Measurements from ENCODE around the gene PLD4. TPM values are rescaled to one million over a fixed set of nuclear protein-coding genes. Genes with fewer than 3 reads are reported as not detected.

PLD4 gene
- total RNA-seq, 4 donors from 2014 or later = 1.7 to 4.1 TPM; not detected in 2

DNA sequence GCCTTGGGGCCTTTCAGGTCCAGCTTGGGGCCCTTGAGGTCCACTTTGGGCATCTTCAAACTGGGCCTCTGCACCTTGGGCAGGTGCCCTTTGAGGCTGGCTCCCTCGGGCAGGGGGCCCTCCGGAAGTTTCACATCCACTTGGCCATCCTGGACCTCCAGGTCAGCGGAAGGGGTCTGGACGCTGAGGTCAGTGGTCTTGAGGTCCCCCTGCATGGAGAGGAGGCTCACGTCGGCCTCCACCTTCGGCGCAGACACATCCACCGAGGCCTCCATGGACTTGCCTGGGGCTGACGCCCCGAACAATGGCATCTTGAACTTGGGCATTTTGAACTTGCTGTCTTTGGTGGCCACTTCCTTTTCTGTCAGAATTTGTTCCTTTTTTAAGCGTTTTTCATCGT is 28.4 kb downstream of the PLD4 start:
- H3K4me1 ChIP-seq = no peaks in the 10 kb centered on the region

DNA sequence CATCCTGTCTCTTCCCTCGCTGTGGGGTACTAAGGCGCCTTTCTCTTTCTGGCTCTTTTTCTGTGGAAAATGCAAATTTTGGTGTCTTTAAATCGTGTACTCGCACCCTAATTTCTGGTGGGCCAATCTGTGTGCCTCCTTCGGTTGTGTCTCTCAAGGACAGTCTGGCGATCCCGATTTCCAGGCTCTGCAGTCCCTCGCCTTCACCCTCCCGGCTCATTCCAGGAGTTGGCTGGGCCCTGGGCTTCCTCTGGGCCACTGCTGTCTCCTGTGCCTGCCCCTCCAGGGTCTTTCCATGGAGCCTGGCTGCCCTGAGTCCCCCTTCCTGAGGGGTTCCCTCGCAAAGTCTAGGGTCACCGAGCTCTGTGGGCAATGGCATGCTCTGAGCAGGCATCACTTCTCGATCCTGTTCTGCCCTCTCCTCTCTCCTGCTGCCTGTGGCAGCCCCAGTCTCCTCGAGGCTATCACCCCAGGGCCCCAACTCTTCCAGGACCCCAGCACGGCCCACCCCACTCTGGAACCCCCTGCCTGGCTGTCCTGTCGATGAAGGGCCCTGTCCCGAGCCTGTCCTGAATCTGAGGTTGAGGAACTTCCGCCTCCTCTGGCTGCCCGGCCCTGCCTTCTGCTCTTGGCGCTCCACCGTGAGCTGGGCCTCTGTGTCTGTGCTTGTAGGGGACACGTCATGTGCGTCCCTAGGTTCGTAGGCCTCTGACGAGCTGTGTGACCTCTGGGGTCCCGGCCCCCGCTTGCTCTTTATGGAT is 29.4 kb downstream of the PLD4 start:
- H3K4me1 ChIP-seq = no peaks in the 10 kb centered on the region
- H3K36me3 ChIP-seq = no peaks in the 10 kb centered on the region
- no peaks in the 10 kb centered on the region for H3K9me3 ChIP-seq
- H3K4me3 ChIP-seq = no peak overlapping the region
- no peak overlapping the region for H3K27ac ChIP-seq
- DNase-seq = no peak
- TF ChIP-seq, protein P1, sequence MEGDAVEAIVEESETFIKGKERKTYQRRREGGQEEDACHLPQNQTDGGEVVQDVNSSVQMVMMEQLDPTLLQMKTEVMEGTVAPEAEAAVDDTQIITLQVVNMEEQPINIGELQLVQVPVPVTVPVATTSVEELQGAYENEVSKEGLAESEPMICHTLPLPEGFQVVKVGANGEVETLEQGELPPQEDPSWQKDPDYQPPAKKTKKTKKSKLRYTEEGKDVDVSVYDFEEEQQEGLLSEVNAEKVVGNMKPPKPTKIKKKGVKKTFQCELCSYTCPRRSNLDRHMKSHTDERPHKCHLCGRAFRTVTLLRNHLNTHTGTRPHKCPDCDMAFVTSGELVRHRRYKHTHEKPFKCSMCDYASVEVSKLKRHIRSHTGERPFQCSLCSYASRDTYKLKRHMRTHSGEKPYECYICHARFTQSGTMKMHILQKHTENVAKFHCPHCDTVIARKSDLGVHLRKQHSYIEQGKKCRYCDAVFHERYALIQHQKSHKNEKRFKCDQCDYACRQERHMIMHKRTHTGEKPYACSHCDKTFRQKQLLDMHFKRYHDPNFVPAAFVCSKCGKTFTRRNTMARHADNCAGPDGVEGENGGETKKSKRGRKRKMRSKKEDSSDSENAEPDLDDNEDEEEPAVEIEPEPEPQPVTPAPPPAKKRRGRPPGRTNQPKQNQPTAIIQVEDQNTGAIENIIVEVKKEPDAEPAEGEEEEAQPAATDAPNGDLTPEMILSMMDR (IDR thresholded peaks at IDR 0.05) = no peak
- no peak for TF ChIP-seq POLR2A (IDR thresholded peaks at IDR 0.05)
- H3K27me3 ChIP-seq = no peaks in the 10 kb centered on the region

More for the DNA sequence above, 28.4 kb downstream of the PLD4 start:
- H3K4me3 ChIP-seq = no peak overlapping the region
- DNase-seq = no peak
- H3K27me3 ChIP-seq = no peaks in the 10 kb centered on the region
- H3K9me3 ChIP-seq = no peaks in the 10 kb centered on the region
- TF ChIP-seq POLR2A (IDR thresholded peaks at IDR 0.05) = no peak
- TF ChIP-seq, protein P1 (IDR thresholded peaks at IDR 0.05) = no peak
- H3K27ac ChIP-seq = no peak overlapping the region
- no peaks in the 10 kb centered on the region for H3K36me3 ChIP-seq

DNA sequence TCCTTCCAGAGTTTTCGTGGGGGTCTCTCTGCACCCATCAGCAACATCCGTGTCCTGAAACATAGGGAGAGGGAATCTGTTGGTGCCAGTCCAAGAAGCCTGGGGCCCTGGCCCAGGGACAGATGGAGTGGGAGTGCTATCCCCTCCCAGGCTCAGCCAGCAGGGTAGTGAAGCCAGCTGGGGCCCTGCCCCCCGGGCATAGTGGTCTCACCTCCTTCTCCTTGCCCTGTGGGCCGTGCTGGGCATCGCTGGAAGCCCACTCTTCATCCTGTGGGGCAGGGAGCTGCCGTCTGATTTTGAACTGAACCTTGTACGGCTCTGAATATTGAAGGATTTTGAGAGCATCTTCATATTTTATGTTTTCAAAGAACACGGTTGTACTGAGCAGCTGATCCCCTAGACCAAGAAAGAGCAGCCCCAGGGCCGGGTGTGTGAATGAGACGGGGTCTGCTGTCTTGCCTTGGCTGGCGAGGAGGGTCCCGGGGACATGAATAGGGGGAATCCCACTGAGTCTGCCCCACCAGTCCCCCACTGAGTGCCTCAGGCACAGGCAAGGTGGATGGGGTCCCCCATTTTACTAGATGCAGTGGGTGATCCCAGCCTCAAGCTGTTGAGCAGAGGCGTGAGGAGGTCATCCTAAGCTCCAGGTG is 30.2 kb downstream of the PLD4 start:
- no peaks in the 10 kb centered on the region for H3K27me3 ChIP-seq
- TF ChIP-seq, protein P1 (IDR thresholded peaks at IDR 0.05) = no peak
- no peak for TF ChIP-seq POLR2A (IDR thresholded peaks at IDR 0.05)

DNA sequence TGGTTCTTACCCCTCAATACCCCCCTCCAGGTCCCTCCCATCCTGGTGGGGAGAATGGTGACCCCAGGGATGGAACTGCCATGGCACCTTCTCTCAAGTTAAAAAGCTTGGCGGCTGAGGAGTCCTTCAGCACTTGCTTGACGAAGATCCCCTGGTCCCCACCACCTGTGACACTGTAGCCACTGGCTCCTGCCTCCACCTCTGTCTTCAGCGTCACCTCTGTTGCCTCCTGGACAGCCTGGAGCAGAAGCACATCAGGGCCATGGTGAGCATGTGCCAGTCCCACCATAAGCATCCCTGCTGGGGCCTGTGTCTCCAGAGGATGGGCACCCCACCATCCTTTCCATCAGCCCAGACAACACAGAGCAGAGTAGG is 30.7 kb downstream of the PLD4 start:
- H3K36me3 ChIP-seq = no peaks in the 10 kb centered on the region
- DNase-seq = no peak
- no peak overlapping the region for H3K4me3 ChIP-seq
- no peaks in the 10 kb centered on the region for H3K27me3 ChIP-seq
- H3K4me1 ChIP-seq = no peaks in the 10 kb centered on the region
- no peak overlapping the region for H3K27ac ChIP-seq
- no peaks in the 10 kb centered on the region for H3K9me3 ChIP-seq
- TF ChIP-seq, protein P1 (IDR thresholded peaks at IDR 0.05) = no peak

More for the DNA sequence above, 30.2 kb downstream of the PLD4 start:
- no peaks in the 10 kb centered on the region for H3K9me3 ChIP-seq
- no peak for DNase-seq
- H3K4me3 ChIP-seq = no peak overlapping the region
- no peak overlapping the region for H3K27ac ChIP-seq
- no peaks in the 10 kb centered on the region for H3K36me3 ChIP-seq
- H3K4me1 ChIP-seq = no peaks in the 10 kb centered on the region

DNA sequence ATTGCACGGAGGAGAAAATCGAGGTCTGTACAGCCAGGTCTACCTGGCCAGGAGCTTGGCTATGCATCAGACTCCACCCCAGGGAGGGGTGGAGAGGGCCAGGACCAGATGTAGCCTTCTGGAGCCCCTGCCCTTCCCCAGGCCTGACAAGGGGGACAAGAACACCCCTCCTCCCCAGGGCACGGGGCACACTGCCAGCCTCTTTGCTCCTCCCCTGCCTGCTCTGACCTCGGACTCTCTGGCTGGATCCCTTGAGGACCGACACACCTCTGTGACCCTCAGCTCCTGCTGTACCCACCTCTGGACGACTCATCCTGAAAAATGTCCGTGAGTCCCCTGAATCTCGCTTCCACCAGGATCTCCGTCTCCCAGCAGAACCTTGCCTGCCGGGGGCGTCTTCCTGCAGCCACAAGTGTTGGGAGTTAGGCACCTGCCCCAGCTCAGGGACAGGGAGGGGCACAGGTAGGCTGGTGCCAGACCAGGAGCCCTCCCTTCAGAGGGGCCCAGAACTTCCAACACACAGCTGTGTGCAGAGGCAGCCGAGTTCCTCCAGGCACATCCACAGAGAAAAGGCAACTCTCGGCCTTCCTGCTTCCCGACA is 31.7 kb downstream of the PLD4 start:
- Histone ChIP-seq H3K27ac (no peak overlapping the region), H3K9me3 (no peaks in the 10 kb centered on the region), H3K36me3 (no peaks in the 10 kb centered on the region), H3K4me1 (no peaks in the 10 kb centered on the region), H3K27me3 (no peaks in the 10 kb centered on the region), H3K4me3 (no peak overlapping the region)
- no peak for DNase-seq
- TF ChIP-seq POLR2A (IDR thresholded peaks at IDR 0.05) = no peak
- TF ChIP-seq, protein P1 (IDR thresholded peaks at IDR 0.05) = no peak

Data from Peyer's patch (tissue), 4 donors.